Natural killer cell (primary cell): ENCODE measurements around the gene STK24. TPM values are rescaled to one million over a fixed set of nuclear protein-coding genes. Genes with fewer than 3 reads are reported as not detected.

ENCODE experiments used
- ATAC-seq, 3 donors: fragments of 150-1000 bp in 2 of 3; fragments of 200-7000 bp in 1 of 3; cut with Tn5 transposase; 1 replicate in 1 of 3; 2 replicates in 2 of 3; pipeline ENCODE4 v1.10.0; 2021; ENCODE audit warnings: mild to moderate bottlenecking in 2 of 3, moderate library complexity in 2 of 3
- DNase-seq, 2 donors: peaks; one replicate each; pipeline versions ENCODE4 v3.0.0 to v3.0.0-alpha.2; 2013 to 2021; ENCODE audit warnings: mixed read lengths in 1 of 2
- H3K27ac ChIP-seq: one replicate; pipeline ENCODE4 v1.5.1; 2013; ENCODE audit warnings: mild to moderate bottlenecking, low read length
- H3K27me3 ChIP-seq: one replicate; pipeline ENCODE4 v1.6.1; 2013; ENCODE audit warnings: low read length; ENCODE audit not compliant: control insufficient read depth, insufficient read depth
- H3K36me3 ChIP-seq: one replicate; pipeline ENCODE4 v1.6.1; 2013; ENCODE audit warnings: low read length; ENCODE audit not compliant: control insufficient read depth, insufficient read depth
- H3K4me1 ChIP-seq: one replicate; pipeline ENCODE4 v1.6.1; 2013; ENCODE audit warnings: low read length; ENCODE audit not compliant: control insufficient read depth, insufficient read depth
- H3K4me3 ChIP-seq: one replicate; pipeline ENCODE4 v1.5.1; 2013; ENCODE audit warnings: low read length
- H3K9me3 ChIP-seq: one replicate; pipeline ENCODE4 v1.6.1; 2013; ENCODE audit warnings: low read length; ENCODE audit not compliant: control insufficient read depth, insufficient read depth
- H3K27ac Mint-ChIP-seq, 2 donors: one replicate each; pipeline ENCODE4 v1.8.0; 2022; ENCODE audit warnings: mild to moderate bottlenecking in 2 of 2, mixed read lengths in 2 of 2, moderate library complexity in 1 of 2
- H3K27me3 Mint-ChIP-seq, 2 donors: one replicate each; pipeline ENCODE4 v1.8.0; 2022; ENCODE audit warnings: low read depth in 2 of 2, mixed read lengths in 2 of 2
- H3K36me3 Mint-ChIP-seq: one replicate; pipeline ENCODE4 v1.8.0; 2022; ENCODE audit warnings: mixed read lengths
- H3K4me1 Mint-ChIP-seq, 2 donors: one replicate each; pipeline ENCODE4 v1.8.0; 2022; ENCODE audit warnings: mixed read lengths in 2 of 2
- H3K4me3 Mint-ChIP-seq: one replicate; pipeline ENCODE4 v1.8.0; 2022; ENCODE audit warnings: mild to moderate bottlenecking, moderate library complexity, mixed read lengths
- H3K9me3 Mint-ChIP-seq, 2 donors: one replicate each; pipeline ENCODE4 v1.8.0; 2022; ENCODE audit warnings: mixed read lengths in 2 of 2
- CTCF ChIP-seq: fragments of 200-600 bp; IDR thresholded peaks from one replicate; pipeline ENCODE4 v1.8.0; 2022; ENCODE audit warnings: antibody characterized with exemption
- WGBS: methylation state at CpG from one replicate; pipeline ENCODE4 v1.1.7; 2013; ENCODE audit warnings: missing lambda C conversion rate; ENCODE audit not compliant: insufficient coverage; 5-methylcytosine and 5-hydroxymethylcytosine counted together
- intact Hi-C: fragments of 100-400 bp; cut with micrococcal nuclease; formaldehyde crosslinking; loops from one replicate; pipeline ENCODE4 v1.14.2; 2022
- total RNA-seq, 4 donors: library from RNA; stranded (reverse); fragments of 120-200 nt in 1 of 4; gene quantifications; one replicate each; pipeline versions ENCODE4 v1.2.3 to v1.2.4, GENCODE V29; 2013 to 2022

The STK24 gene
- total RNA-seq, 3 donors from 2014 or later (not counting 1 experiment from before 2014, with no cell fraction given), result 64.5 to 78.4 (median 70.4) TPM

- H3K36me3 Mint-ChIP-seq, result no peaks in the 10 kb centered on the region
Observed at GRCh38 chr13:98535501-98536354, 41.2 kb downstream of the STK24 start.

GRCh38 chr13:98534821-98535220, 42.1 kb downstream of the STK24 start:
- Mint-ChIP-seq H3K4me3 (no peak overlapping the region), H3K27me3 (no peaks in the 10 kb centered on the region), H3K9me3 (no peaks in the 10 kb centered on the region), H3K36me3 (no peaks in the 10 kb centered on the region), H3K27ac (peak overlapping the region in 1 of 2 donors; percentile 58), H3K4me1 (peaks cover 84 to 88% of the 10 kb centered on the region in 2 donors)
- ATAC-seq (no peak), DNase-seq (no peak)
- H3K4me3 ChIP-seq, result no peak overlapping the region
- H3K36me3 ChIP-seq, result no peaks in the 10 kb centered on the region
- no peaks in the 10 kb centered on the region for H3K9me3 ChIP-seq
- no peak for TF ChIP-seq CTCF
- H3K27me3 ChIP-seq, result no peaks in the 10 kb centered on the region
- no peak overlapping the region for H3K27ac ChIP-seq
- peaks cover 32% of the 10 kb centered on the region for H3K4me1 ChIP-seq
- 95% methylated on average over 7 of the region's 7 CpGs for WGBS
- intact Hi-C loops, result no loop called here

More at GRCh38 chr13:98535501-98536354, 41.2 kb downstream of the STK24 start:
- H3K27me3 Mint-ChIP-seq, result no peaks in the 10 kb centered on the region
- peak overlapping the region in 1 of 2 donors; percentile 39 for H3K27ac Mint-ChIP-seq
- no peaks in the 10 kb centered on the region for H3K9me3 ChIP-seq
- no peak overlapping the region for H3K4me3 Mint-ChIP-seq
- H3K9me3 Mint-ChIP-seq, result no peaks in the 10 kb centered on the region
- intact Hi-C loops, result no loop called here
- no peaks in the 10 kb centered on the region for H3K27me3 ChIP-seq
- H3K4me1 Mint-ChIP-seq, result peaks cover 84 to 87% of the 10 kb centered on the region in 2 donors
- 84% methylated on average over 13 of the region's 13 CpGs for WGBS
- no peak for ATAC-seq
- peaks cover 32% of the 10 kb centered on the region for H3K4me1 ChIP-seq
- no peak for DNase-seq
- no peak overlapping the region for H3K4me3 ChIP-seq
- H3K27ac ChIP-seq, result no peak overlapping the region
- TF ChIP-seq CTCF, result no peak
- H3K36me3 ChIP-seq, result no peaks in the 10 kb centered on the region

GRCh38 chr13:98533912-98534311, 43.0 kb downstream of the STK24 start:
- no peak for TF ChIP-seq CTCF
- H3K27me3 Mint-ChIP-seq, result no peaks in the 10 kb centered on the region
- peaks cover 83 to 88% of the 10 kb centered on the region in 2 donors for H3K4me1 Mint-ChIP-seq
- ATAC-seq (no peak), DNase-seq (no peak)
- no peaks in the 10 kb centered on the region for H3K36me3 ChIP-seq
- H3K27me3 ChIP-seq, result no peaks in the 10 kb centered on the region
- no peaks in the 10 kb centered on the region for H3K9me3 Mint-ChIP-seq
- peaks cover 31% of the 10 kb centered on the region for H3K4me1 ChIP-seq
- H3K27ac ChIP-seq, result no peak overlapping the region
- no peak overlapping the region for H3K4me3 ChIP-seq
- intact Hi-C loops, result no loop called here
- no peaks in the 10 kb centered on the region for H3K36me3 Mint-ChIP-seq
- H3K27ac Mint-ChIP-seq, result peak overlapping the region in 1 of 2 donors; percentile 58
- WGBS, result 90% methylated on average over 9 of the region's 9 CpGs
- H3K4me3 Mint-ChIP-seq, result no peak overlapping the region
- H3K9me3 ChIP-seq, result no peaks in the 10 kb centered on the region
